HepG2 (cell line): Measurements from ENCODE around the gene TFAM. TPM values are rescaled to one million over a fixed set of nuclear protein-coding genes. Genes with fewer than 3 reads are reported as not detected.

ENCODE experiments used
- CAMTA2 ChIP-seq: sonication (generic); formaldehyde crosslinking; IDR thresholded peaks from 2 replicates; pipeline ENCODE4 v1.4.0; 2020; ENCODE audit warnings: mild to moderate bottlenecking, missing genetic modification reagents, borderline replicate concordance
- EED ChIP-seq: sonication (generic); formaldehyde crosslinking; IDR thresholded peaks from 2 replicates; pipeline ENCODE4 v1.5.0; 2020; ENCODE audit warnings: mild to moderate bottlenecking, missing genetic modification reagents
- ESRRA ChIP-seq: sonication (generic); formaldehyde crosslinking; IDR thresholded peaks from 2 replicates; pipeline ENCODE4 v1.5.1; 2020; ENCODE audit warnings: mild to moderate bottlenecking, low read depth, missing genetic modification reagents
- MATR3 ChIP-seq: sonication (generic); formaldehyde crosslinking; IDR thresholded peaks from 2 replicates; pipeline ENCODE4 v1.4.0; 2020; ENCODE audit warnings: missing genetic modification reagents
- NFE2L2 ChIP-seq: fragments of 150-350 bp; IDR thresholded peaks from 2 replicates; pipeline ENCODE4 v1.6.1; 2014; ENCODE audit warnings: low read length
- SMARCC2 ChIP-seq: fragments of 450-650 bp; IDR thresholded peaks from 2 replicates; pipeline ENCODE4 v1.6.1; 2017; ENCODE audit warnings: antibody characterized with exemption, mild to moderate bottlenecking
- ZNF138 ChIP-seq: sonication (generic); formaldehyde crosslinking; IDR thresholded peaks from 2 replicates; pipeline ENCODE4 v1.5.0; 2020; ENCODE audit warnings: mild to moderate bottlenecking, low read depth, missing genetic modification reagents
- ZNF317 ChIP-seq: sonication (generic); formaldehyde crosslinking; IDR thresholded peaks from 2 replicates; pipeline ENCODE4 v1.5.0; 2020; ENCODE audit warnings: mild to moderate bottlenecking, missing genetic modification reagents
- ZNF543 ChIP-seq: sonication (generic); formaldehyde crosslinking; IDR thresholded peaks from 2 replicates; pipeline ENCODE4 v1.4.0; 2020; ENCODE audit warnings: mild to moderate bottlenecking, missing genetic modification reagents
- ZNF569 ChIP-seq: sonication (generic); formaldehyde crosslinking; IDR thresholded peaks from 2 replicates; pipeline ENCODE4 v1.5.0; 2020; ENCODE audit warnings: mild to moderate bottlenecking, missing genetic modification reagents, moderate library complexity, borderline replicate concordance
- ZNF772 ChIP-seq: sonication (generic); formaldehyde crosslinking; IDR thresholded peaks from 2 replicates; pipeline ENCODE4 v1.5.0; 2020; ENCODE audit warnings: mild to moderate bottlenecking, missing genetic modification reagents
- ZNF788 ChIP-seq: sonication (generic); formaldehyde crosslinking; IDR thresholded peaks from 2 replicates; pipeline ENCODE4 v1.5.0; 2020; ENCODE audit warnings: mild to moderate bottlenecking, missing genetic modification reagents, borderline replicate concordance
- polyA plus RNA-seq, 8 experiments: library from polyadenylated mRNA; depleted of rRNA in 3 of 8; stranded (reverse) in 7 of 8; unstranded in 1 of 8; fragments of >200 nt; fragmentation: Illumina TruSeq in 4 of 8; extraction: Trizol in 4 of 8; gene quantifications; 2 replicates each; pipeline versions ENCODE4 v1.2.1 to v1.2.3, GENCODE V29; 2011 to 2016; ENCODE audit warnings: low read depth in 4 of 8, missing spikeins in 1 of 8, mixed read lengths in 1 of 8; ENCODE audit not compliant: insufficient read depth in 1 of 8
- total RNA-seq, 5 experiments: library from RNA; depleted of rRNA; stranded (reverse); fragments of >200 nt; fragmentation: Illumina TruSeq; extraction: Trizol; gene quantifications; 2 replicates each; pipeline ENCODE4 v1.2.3, GENCODE V29; 2016; ENCODE audit warnings: low read depth in 1 of 5
- TF ChIP-seq, protein P1 (sequence below): sonication (generic); formaldehyde crosslinking; IDR thresholded peaks from 2 replicates; pipeline ENCODE4 v1.8.0; 2022; ENCODE audit warnings: mild to moderate bottlenecking, missing genetic modification reagents, borderline replicate concordance
- TF ChIP-seq, protein P2 (sequence below): sonication (generic); formaldehyde crosslinking; conservative IDR thresholded peaks from 2 replicates; pipeline ENCODE4 v1.4.0; 2020; ENCODE audit warnings: missing genetic modification reagents
- TF ChIP-seq, protein P3 (sequence below): sonication (generic); IDR thresholded peaks from 2 replicates; pipeline ENCODE4 v1.6.1; 2016; ENCODE audit warnings: low read depth, borderline replicate concordance
- TF ChIP-seq, protein P4 (sequence below): sonication (generic); formaldehyde crosslinking; conservative IDR thresholded peaks from 2 replicates; pipeline ENCODE4 v1.8.0; 2022; ENCODE audit warnings: mild to moderate bottlenecking, moderate library complexity, missing genetic modification reagents
- TF ChIP-seq, protein P5 (sequence below): sonication (generic); formaldehyde crosslinking; conservative IDR thresholded peaks from 2 replicates; pipeline ENCODE4 v1.8.1; 2023; ENCODE audit warnings: missing genetic modification reagents
- TF ChIP-seq, protein P6 (sequence below): sonication (generic); formaldehyde crosslinking; IDR thresholded peaks from 2 replicates; pipeline ENCODE4 v1.5.0; 2020; ENCODE audit warnings: mild to moderate bottlenecking, missing genetic modification reagents

The TFAM gene
- total and polyA plus RNA-seq, 2 of the 13 experiments (the other 11 are each of a cell fraction or from before 2014, with no cell fraction given) = 18.4 to 125 TPM

DNA sequence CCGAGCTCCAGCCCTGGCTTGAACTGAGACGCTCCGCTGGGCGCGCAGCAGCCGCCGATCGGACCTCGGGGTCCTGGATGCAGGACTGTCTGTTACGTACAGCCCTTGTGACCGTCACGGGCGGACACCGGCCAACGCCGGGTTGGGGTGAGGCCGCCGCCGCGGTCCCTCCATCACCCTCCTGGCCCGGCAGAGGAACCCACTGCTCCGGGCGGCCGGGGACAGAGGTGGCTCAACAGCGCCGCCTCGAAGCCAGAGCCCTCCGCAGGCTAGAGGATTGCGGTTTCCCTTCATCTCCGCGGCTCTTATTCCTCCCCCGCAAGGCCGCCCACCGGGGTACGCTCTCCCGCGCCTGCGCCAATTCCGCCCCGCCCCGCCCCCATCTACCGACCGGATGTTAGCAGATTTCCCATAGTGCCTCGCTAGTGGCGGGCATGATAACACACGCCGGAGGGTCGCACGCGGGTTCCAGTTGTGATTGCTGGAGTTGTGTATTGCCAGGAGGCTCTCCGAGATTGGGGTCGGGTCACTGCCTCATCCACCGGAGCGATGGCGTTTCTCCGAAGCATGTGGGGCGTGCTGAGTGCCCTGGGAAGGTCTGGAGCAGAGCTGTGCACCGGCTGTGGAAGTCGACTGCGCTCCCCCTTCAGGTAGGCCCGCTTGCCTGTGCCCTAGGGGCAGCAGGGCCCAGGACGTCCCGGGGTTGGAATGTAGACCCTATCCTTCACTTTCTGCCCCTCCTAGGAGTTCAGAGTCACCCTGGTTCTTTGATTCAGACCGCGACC lies at the start of gene TFAM (continued):
- TF ChIP-seq, protein P1, sequence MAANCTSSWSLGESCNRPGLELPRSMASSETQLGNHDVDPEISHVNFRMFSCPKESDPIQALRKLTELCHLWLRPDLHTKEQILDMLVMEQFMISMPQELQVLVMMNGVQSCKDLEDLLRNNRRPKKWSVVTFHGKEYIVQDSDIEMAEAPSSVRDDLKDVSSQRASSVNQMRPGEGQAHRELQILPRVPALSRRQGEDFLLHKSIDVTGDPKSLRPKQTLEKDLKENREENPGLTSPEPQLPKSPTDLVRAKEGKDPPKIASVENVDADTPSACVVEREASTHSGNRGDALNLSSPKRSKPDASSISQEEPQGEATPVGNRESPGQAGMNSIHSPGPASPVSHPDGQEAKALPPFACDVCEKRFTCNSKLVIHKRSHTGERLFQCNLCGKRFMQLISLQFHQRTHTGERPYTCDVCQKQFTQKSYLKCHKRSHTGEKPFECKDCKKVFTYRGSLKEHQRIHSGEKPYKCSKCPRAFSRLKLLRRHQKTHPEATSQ = peak; percentile 86; the same call in 1 of the 2 replicates
- TF ChIP-seq ZNF788 (CRISPR knock-in tag) (peak; percentile 67; the same call in 1 of the 2 replicates), MATR3 (CRISPR knock-in tag) (no peak), ZNF543 (CRISPR knock-in tag) (peak; percentile 57; the same call in 1 of the 2 replicates), SMARCC2 (no peak), ESRRA (CRISPR knock-in tag) (peak; percentile 73), NFE2L2 (no peak), EED (CRISPR knock-in tag) (no peak), ZNF138 (no peak), ZNF569 (CRISPR knock-in tag) (peak; percentile 63; the same call in 1 of the 2 replicates), CAMTA2 (CRISPR knock-in tag) (peak; percentile 87; the same call in 1 of the 2 replicates), ZNF317 (CRISPR knock-in tag) (0 out of 2 replicates have a peak, but pooled peaks have one; percentile 57), ZNF772 (CRISPR knock-in tag) (0 out of 2 replicates have a peak, but pooled peaks have one; percentile 27)
- TF ChIP-seq, protein P2, sequence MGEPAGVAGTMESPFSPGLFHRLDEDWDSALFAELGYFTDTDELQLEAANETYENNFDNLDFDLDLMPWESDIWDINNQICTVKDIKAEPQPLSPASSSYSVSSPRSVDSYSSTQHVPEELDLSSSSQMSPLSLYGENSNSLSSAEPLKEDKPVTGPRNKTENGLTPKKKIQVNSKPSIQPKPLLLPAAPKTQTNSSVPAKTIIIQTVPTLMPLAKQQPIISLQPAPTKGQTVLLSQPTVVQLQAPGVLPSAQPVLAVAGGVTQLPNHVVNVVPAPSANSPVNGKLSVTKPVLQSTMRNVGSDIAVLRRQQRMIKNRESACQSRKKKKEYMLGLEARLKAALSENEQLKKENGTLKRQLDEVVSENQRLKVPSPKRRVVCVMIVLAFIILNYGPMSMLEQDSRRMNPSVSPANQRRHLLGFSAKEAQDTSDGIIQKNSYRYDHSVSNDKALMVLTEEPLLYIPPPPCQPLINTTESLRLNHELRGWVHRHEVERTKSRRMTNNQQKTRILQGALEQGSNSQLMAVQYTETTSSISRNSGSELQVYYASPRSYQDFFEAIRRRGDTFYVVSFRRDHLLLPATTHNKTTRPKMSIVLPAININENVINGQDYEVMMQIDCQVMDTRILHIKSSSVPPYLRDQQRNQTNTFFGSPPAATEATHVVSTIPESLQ (CRISPR knock-in tag) = no peak
- TF ChIP-seq, protein P3, sequence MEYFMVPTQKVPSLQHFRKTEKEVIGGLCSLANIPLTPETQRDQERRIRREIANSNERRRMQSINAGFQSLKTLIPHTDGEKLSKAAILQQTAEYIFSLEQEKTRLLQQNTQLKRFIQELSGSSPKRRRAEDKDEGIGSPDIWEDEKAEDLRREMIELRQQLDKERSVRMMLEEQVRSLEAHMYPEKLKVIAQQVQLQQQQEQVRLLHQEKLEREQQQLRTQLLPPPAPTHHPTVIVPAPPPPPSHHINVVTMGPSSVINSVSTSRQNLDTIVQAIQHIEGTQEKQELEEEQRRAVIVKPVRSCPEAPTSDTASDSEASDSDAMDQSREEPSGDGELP = peak; percentile 44; the same call in 1 of the 2 replicates
- TF ChIP-seq, protein P4, sequence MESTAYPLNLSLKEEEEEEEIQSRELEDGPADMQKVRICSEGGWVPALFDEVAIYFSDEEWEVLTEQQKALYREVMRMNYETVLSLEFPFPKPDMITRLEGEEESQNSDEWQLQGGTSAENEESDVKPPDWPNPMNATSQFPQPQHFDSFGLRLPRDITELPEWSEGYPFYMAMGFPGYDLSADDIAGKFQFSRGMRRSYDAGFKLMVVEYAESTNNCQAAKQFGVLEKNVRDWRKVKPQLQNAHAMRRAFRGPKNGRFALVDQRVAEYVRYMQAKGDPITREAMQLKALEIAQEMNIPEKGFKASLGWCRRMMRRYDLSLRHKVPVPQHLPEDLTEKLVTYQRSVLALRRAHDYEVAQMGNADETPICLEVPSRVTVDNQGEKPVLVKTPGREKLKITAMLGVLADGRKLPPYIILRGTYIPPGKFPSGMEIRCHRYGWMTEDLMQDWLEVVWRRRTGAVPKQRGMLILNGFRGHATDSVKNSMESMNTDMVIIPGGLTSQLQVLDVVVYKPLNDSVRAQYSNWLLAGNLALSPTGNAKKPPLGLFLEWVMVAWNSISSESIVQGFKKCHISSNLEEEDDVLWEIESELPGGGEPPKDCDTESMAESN (CRISPR knock-in tag) = peak; percentile 75; the same call in 1 of the 2 replicates
- TF ChIP-seq, protein P5, sequence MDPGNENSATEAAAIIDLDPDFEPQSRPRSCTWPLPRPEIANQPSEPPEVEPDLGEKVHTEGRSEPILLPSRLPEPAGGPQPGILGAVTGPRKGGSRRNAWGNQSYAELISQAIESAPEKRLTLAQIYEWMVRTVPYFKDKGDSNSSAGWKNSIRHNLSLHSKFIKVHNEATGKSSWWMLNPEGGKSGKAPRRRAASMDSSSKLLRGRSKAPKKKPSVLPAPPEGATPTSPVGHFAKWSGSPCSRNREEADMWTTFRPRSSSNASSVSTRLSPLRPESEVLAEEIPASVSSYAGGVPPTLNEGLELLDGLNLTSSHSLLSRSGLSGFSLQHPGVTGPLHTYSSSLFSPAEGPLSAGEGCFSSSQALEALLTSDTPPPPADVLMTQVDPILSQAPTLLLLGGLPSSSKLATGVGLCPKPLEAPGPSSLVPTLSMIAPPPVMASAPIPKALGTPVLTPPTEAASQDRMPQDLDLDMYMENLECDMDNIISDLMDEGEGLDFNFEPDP (CRISPR knock-in tag) = no peak
- TF ChIP-seq, protein P6, sequence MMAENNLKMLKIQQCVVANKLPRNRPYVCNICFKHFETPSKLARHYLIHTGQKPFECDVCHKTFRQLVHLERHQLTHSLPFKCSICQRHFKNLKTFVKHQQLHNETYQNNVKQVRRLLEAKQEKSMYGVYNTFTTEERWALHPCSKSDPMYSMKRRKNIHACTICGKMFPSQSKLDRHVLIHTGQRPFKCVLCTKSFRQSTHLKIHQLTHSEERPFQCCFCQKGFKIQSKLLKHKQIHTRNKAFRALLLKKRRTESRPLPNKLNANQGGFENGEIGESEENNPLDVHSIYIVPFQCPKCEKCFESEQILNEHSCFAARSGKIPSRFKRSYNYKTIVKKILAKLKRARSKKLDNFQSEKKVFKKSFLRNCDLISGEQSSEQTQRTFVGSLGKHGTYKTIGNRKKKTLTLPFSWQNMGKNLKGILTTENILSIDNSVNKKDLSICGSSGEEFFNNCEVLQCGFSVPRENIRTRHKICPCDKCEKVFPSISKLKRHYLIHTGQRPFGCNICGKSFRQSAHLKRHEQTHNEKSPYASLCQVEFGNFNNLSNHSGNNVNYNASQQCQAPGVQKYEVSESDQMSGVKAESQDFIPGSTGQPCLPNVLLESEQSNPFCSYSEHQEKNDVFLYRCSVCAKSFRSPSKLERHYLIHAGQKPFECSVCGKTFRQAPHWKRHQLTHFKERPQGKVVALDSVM (CRISPR knock-in tag) = peak; percentile 50
